ENCODE data around the gene EVL. TPM values are rescaled to one million over a fixed set of nuclear protein-coding genes. Genes with fewer than 3 reads are reported as not detected.

EVL gene
- total and polyA plus RNA-seq, 2 of the 8 experiments (the other 6 are each of a cell fraction or from before 2014, with no cell fraction given) = 30.7 to 64.6 TPM

- no peak for TF ChIP-seq USF2 (IDR thresholded peaks at IDR 0.05; ENCODE audit: low read length)
- no peak for TF ChIP-seq RBBP5 (IDR thresholded peaks at IDR 0.05; ENCODE audit: borderline replicate concordance, low read depth, low read length)
- no peak for TF ChIP-seq SP4 (IDR thresholded peaks at IDR 0.05; ENCODE audit: low read length)
- TF ChIP-seq CEBPB (IDR thresholded peaks at IDR 0.05; ENCODE audit: low read depth, low read length) = no peak
- no peak for TF ChIP-seq SP2 (IDR thresholded peaks at IDR 0.05; ENCODE audit: low read length)
Observed at GRCh38 chr14:100143523-100143922, 78.3 kb downstream of the EVL start (continued).

Data from H1 (cell line).